GM23338 (cell line): ENCODE measurements around the gene EFCAB6.

Experiments used
- CREB1 ChIP-seq: fragments of 250-450 bp; sonication (Bioruptor Pico); IDR thresholded peaks from 2 replicates; pipeline ENCODE4 v1.5.0; 2020; ENCODE audit warnings: low read depth, mild to moderate bottlenecking, moderate library complexity
- EZH2 ChIP-seq: fragments of 200-600 bp; sonication (generic); IDR thresholded peaks from one replicate; pipeline ENCODE4 v1.8.0; 2017; ENCODE audit warnings: antibody characterized with exemption, mild to moderate bottlenecking, low read depth; ENCODE audit not compliant: unreplicated experiment
- EZH2phosphoT487 ChIP-seq: fragments of 200-600 bp; sonication (generic); IDR thresholded peaks from one replicate; pipeline ENCODE4 v1.8.1; 2018; ENCODE audit warnings: antibody characterized with exemption; ENCODE audit not compliant: unreplicated experiment
- NANOG ChIP-seq: IDR thresholded peaks from 2 replicates; pipeline ENCODE4 v1.6.1; 2016; ENCODE audit warnings: antibody characterized with exemption, borderline replicate concordance
- POLR2AphosphoS5 ChIP-seq: IDR thresholded peaks from 2 replicates; pipeline ENCODE4 v1.6.1; 2016; ENCODE audit warnings: antibody characterized with exemption, low read depth
- STAT1 ChIP-seq: IDR thresholded peaks from one replicate; pipeline ENCODE4 v1.6.1; 2016; ENCODE audit warnings: antibody characterized with exemption; ENCODE audit not compliant: unreplicated experiment
- ZNF114 ChIP-seq: fragments of 250-450 bp; sonication (Bioruptor Pico); IDR thresholded peaks from 2 replicates; pipeline ENCODE4 v1.5.0; 2020; ENCODE audit warnings: mild to moderate bottlenecking, moderate library complexity
- ZNF331 ChIP-seq: fragments of 250-450 bp; sonication (Bioruptor Pico); IDR thresholded peaks from 2 replicates; pipeline ENCODE4 v1.5.0; 2020; ENCODE audit warnings: low read depth, mild to moderate bottlenecking, moderate library complexity
- TF ChIP-seq, protein P1 (sequence below), 2 experiments: fragments of 200-600 bp in 1 of 2; sonication (generic) in 1 of 2; conservative IDR thresholded peaks; 2 replicates each; pipeline versions ENCODE4 v1.5.1 to v1.6.1; 2016 to 2017; ENCODE audit warnings: antibody characterized with exemption in 2 of 2, low read depth in 2 of 2, mild to moderate bottlenecking in 2 of 2, moderate library complexity in 1 of 2
- TF ChIP-seq, protein P2 (sequence below): IDR thresholded peaks from one replicate; pipeline ENCODE4 v1.6.1; 2018; ENCODE audit warnings: antibody characterized with exemption; ENCODE audit not compliant: unreplicated experiment

DNA sequence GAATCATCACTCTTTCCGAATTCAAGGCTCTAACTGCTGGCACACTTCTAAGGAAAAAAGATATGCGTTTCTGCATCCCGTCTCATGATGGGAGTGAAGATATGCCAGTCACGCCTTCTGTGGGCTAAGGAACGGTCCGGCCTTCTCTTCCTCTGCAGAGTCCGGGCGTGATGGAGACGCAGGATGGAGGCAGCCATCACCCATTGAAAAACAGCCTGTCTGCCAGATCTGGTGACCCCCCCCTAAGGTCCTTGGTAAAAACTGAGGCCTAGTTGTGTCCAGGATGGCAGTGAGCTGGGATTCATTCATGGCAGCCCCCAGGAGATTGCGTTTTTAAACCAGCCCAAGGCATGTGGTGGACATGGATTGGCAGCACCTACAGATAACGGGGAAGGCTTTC is 6.9 kb upstream of the EFCAB6 start:
- TF ChIP-seq, protein P1, sequence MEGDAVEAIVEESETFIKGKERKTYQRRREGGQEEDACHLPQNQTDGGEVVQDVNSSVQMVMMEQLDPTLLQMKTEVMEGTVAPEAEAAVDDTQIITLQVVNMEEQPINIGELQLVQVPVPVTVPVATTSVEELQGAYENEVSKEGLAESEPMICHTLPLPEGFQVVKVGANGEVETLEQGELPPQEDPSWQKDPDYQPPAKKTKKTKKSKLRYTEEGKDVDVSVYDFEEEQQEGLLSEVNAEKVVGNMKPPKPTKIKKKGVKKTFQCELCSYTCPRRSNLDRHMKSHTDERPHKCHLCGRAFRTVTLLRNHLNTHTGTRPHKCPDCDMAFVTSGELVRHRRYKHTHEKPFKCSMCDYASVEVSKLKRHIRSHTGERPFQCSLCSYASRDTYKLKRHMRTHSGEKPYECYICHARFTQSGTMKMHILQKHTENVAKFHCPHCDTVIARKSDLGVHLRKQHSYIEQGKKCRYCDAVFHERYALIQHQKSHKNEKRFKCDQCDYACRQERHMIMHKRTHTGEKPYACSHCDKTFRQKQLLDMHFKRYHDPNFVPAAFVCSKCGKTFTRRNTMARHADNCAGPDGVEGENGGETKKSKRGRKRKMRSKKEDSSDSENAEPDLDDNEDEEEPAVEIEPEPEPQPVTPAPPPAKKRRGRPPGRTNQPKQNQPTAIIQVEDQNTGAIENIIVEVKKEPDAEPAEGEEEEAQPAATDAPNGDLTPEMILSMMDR (conservative IDR thresholded peaks at IDR 0.05; ENCODE audit: low read depth in 2 of 2): no peak
- TF ChIP-seq POLR2AphosphoS5 (no peak), CREB1 (CRISPR knock-in tag) (no peak), EZH2 (no peak), ZNF114 (CRISPR knock-in tag) (no peak), NANOG (no peak), EZH2phosphoT487 (no peak), STAT1 (no peak), ZNF331 (CRISPR knock-in tag) (no peak)
- TF ChIP-seq, protein P2, sequence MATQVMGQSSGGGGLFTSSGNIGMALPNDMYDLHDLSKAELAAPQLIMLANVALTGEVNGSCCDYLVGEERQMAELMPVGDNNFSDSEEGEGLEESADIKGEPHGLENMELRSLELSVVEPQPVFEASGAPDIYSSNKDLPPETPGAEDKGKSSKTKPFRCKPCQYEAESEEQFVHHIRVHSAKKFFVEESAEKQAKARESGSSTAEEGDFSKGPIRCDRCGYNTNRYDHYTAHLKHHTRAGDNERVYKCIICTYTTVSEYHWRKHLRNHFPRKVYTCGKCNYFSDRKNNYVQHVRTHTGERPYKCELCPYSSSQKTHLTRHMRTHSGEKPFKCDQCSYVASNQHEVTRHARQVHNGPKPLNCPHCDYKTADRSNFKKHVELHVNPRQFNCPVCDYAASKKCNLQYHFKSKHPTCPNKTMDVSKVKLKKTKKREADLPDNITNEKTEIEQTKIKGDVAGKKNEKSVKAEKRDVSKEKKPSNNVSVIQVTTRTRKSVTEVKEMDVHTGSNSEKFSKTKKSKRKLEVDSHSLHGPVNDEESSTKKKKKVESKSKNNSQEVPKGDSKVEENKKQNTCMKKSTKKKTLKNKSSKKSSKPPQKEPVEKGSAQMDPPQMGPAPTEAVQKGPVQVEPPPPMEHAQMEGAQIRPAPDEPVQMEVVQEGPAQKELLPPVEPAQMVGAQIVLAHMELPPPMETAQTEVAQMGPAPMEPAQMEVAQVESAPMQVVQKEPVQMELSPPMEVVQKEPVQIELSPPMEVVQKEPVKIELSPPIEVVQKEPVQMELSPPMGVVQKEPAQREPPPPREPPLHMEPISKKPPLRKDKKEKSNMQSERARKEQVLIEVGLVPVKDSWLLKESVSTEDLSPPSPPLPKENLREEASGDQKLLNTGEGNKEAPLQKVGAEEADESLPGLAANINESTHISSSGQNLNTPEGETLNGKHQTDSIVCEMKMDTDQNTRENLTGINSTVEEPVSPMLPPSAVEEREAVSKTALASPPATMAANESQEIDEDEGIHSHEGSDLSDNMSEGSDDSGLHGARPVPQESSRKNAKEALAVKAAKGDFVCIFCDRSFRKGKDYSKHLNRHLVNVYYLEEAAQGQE: no peak
